Stimulated activated CD4-positive, alpha-beta T cell treated with anti-CD3 and anti-CD28 coated beads, TNF-alpha, amount 100 ng/mL, for 1 hour (primary cell): ENCODE results near the gene ADAMTS14.

Source experiments
- DNase-seq, 3 donors: peaks; one replicate each; pipeline ENCODE4 v3.0.0-alpha.2; 2020; ENCODE audit warnings: low read depth in 3 of 3, low spot score in 1 of 3

The ADAMTS14 gene

GRCh38 chr10:70692043-70692603 is 19.8 kb downstream of the ADAMTS14 start:
- no peak for DNase-seq

- DNase-seq = no peak
Measured at GRCh38 chr10:70693619-70694335, 21.5 kb downstream of the ADAMTS14 start.

- no peak for DNase-seq
Measured at GRCh38 chr10:70694418-70695141, 22.3 kb downstream of the ADAMTS14 start.

GRCh38 chr10:70695241-70696030 is 23.1 kb downstream of the ADAMTS14 start:
- DNase-seq = no peak

GRCh38 chr10:70698211-70698610 is 25.9 kb downstream of the ADAMTS14 start:
- no peak for DNase-seq

- DNase-seq = no peak
Measured at GRCh38 chr10:70699063-70699658, 26.9 kb downstream of the ADAMTS14 start.

- DNase-seq = no peak
Measured at GRCh38 chr10:70699659-70700174, 27.4 kb downstream of the ADAMTS14 start.

GRCh38 chr10:70702190-70702763 is 30.0 kb downstream of the ADAMTS14 start:
- DNase-seq = no peak

GRCh38 chr10:70704211-70704610 is 31.9 kb downstream of the ADAMTS14 start:
- no peak for DNase-seq

- DNase-seq = no peak
Measured at GRCh38 chr10:70705121-70705861, 33.0 kb downstream of the ADAMTS14 start.

GRCh38 chr10:70711177-70711576 is 38.9 kb downstream of the ADAMTS14 start:
- no peak for DNase-seq

- no peak for DNase-seq
Measured at GRCh38 chr10:70711911-70712310, 39.6 kb downstream of the ADAMTS14 start.

- no peak for DNase-seq
Measured at GRCh38 chr10:70714245-70714644, 41.9 kb downstream of the ADAMTS14 start.

- no peak for DNase-seq
Measured at GRCh38 chr10:70714951-70715350, 42.6 kb downstream of the ADAMTS14 start.

GRCh38 chr10:70715853-70716795 is 43.8 kb downstream of the ADAMTS14 start:
- DNase-seq = no peak

- no peak for DNase-seq
Measured at GRCh38 chr10:70722820-70723424, 50.6 kb downstream of the ADAMTS14 start.

- DNase-seq = no peak
Measured at GRCh38 chr10:70723771-70724170, 51.5 kb downstream of the ADAMTS14 start.

- DNase-seq = no peak
Measured at GRCh38 chr10:70726909-70727495, 54.7 kb downstream of the ADAMTS14 start.
